HG02885 (cell line): ENCODE measurements around the gene TLL2.

Experiments used
- ATAC-seq: cut with Tn5 transposase; IDR thresholded peaks from one replicate; pipeline ENCODE4 v1.9.1; 2021; ENCODE audit warnings: mild to moderate bottlenecking; ENCODE audit not compliant: unreplicated experiment, poor library complexity

TLL2 gene

GRCh38 chr10:96369890-96370583 is 143.7 kb downstream of the TLL2 start:
- ATAC-seq: no peak

GRCh38 chr10:96368971-96369370 is 144.8 kb downstream of the TLL2 start:
- no peak for ATAC-seq

- no peak for ATAC-seq
Observed at GRCh38 chr10:96367470-96367869, 146.3 kb downstream of the TLL2 start.

- no peak for ATAC-seq
Observed at GRCh38 chr10:96366508-96366907, 147.2 kb downstream of the TLL2 start.

GRCh38 chr10:96365571-96365970 is 148.2 kb downstream of the TLL2 start:
- ATAC-seq: no peak

GRCh38 chr10:96360766-96361165 is 153.0 kb downstream of the TLL2 start:
- ATAC-seq: no peak

- ATAC-seq: no peak
Observed at GRCh38 chr10:96360331-96360730, 153.4 kb downstream of the TLL2 start.

- no peak for ATAC-seq
Observed at GRCh38 chr10:96359616-96360015, 154.1 kb downstream of the TLL2 start.

GRCh38 chr10:96358851-96359540 is 154.7 kb downstream of the TLL2 start, which contains the start of gene OPALIN:
TSS of gene OPALIN (minus strand) at chr10:96359002. CDS start at chr10:96358896, 106 bp downstream.
- ATAC-seq: no peak

GRCh38 chr10:96357038-96357620 is 156.6 kb downstream of the TLL2 start:
- no peak for ATAC-seq

- ATAC-seq: no peak
Observed at GRCh38 chr10:96352582-96352981, 161.1 kb downstream of the TLL2 start.

- ATAC-seq: no peak
Observed at GRCh38 chr10:96352027-96352426, 161.7 kb downstream of the TLL2 start.

GRCh38 chr10:96346295-96346694 is 167.4 kb downstream of the TLL2 start:
- no peak for ATAC-seq

- no peak for ATAC-seq
Observed at GRCh38 chr10:96345222-96345621, 168.5 kb downstream of the TLL2 start.

GRCh38 chr10:96344178-96344577 is 169.5 kb downstream of the TLL2 start:
- no peak for ATAC-seq

GRCh38 chr10:96342402-96342801 is 171.3 kb downstream of the TLL2 start:
- ATAC-seq: no peak

GRCh38 chr10:96341219-96342182 is 172.2 kb downstream of the TLL2 start:
- no peak for ATAC-seq

GRCh38 chr10:96339956-96340904 is 173.5 kb downstream of the TLL2 start:
- no peak for ATAC-seq

- ATAC-seq: no peak
Observed at GRCh38 chr10:96339383-96339782, 174.3 kb downstream of the TLL2 start.
